Stimulated activated CD4-positive, alpha-beta T cell treated with anti-CD3 and anti-CD28 coated beads, TNF-alpha, amount 100 ng/mL, for 24 hours (primary cell): ENCODE data around the gene BMP10.

Experiments used
- DNase-seq, 3 experiments: peaks; one replicate each; pipeline ENCODE4 v3.0.0-alpha.2; 2020; ENCODE audit warnings: low read depth in 3 of 3

The BMP10 gene

DNA sequence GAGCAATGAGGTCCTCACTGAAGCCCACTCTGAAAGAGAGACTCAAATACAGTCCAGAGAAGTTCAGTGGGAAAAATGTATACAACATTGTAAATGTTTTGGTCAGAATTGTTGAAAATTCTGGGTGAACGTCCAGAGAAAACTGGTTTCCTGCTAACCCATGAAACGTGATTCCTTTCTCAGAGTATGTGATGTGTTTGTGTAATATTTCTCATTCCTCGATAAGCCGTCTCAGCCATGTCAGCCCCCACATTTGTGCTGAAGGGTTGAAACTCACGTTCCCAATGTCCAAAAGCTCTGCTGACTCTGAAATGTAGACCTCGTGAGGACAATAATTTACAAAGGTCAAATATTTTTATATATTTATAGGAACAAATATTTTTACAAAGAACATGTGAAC, 51.6 kb downstream of the BMP10 start:
- no peak for DNase-seq

DNA sequence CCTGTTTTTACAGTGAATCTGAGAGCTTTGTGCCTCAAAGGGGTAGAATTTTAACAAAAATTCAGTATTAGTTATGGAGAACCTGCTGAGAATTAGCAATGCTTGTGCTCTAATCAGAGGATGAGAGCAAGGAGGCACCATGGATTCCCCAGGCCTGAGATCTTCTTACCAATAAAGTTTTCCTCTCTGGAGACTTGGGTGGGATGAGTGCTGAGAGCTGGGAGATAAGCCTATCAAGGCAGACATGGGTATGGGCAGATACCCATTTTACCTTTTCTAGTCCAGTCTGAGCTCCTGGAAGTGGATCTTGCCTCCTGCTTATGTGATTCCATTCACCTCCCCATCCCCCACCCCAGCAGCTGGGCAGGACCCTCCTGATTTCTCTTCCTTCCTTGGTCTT, 53.9 kb downstream of the BMP10 start:
- DNase-seq, result no peak
